ENCODE results near the gene SASH1.

Gene SASH1

GRCh38 chr6:148464319-148465010, 121.8 kb downstream of the SASH1 start:
- no peak for DNase-seq

DNA sequence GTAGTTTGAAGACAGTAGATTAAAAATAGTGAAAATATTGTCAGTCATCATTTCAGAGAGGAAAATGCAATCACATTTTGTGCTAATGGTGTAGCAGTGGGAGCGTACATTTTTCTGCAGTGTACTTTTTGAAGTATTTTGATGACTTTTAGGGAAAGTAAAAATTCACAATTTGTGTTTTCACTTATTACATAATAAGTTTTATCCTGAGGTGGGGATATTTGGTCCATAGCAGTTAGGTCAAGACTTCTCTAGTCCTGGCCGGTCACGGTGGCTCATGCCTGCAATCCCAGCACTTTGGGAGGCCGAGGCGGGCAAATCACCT, 122.3 kb downstream of the SASH1 start:
- DNase-seq, result no peak

- DNase-seq, result no peak
These were observed 123.0 kb downstream of the SASH1 start for GRCh38 chr6:148465670-148466069.

DNA sequence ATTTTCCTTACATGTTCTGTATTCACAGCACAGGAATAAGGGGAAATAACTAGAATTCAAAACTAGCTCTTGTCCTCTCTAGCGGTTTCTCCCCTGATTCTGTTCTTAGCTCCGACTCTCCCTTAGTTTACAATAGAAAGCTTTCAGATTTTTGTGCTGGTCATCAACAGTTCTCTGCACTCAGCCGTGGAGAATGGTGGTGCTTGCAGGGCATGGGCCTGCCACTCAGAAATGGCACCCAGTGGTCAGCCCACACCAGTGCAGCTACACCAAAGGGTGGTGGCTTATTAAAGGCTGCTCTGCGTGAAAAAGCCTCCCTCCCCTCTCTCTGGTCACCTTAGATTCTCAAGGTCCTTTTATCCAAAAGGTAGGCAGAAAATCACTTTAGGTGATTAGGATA, 123.5 kb downstream of the SASH1 start:
- no peak for DNase-seq

DNA sequence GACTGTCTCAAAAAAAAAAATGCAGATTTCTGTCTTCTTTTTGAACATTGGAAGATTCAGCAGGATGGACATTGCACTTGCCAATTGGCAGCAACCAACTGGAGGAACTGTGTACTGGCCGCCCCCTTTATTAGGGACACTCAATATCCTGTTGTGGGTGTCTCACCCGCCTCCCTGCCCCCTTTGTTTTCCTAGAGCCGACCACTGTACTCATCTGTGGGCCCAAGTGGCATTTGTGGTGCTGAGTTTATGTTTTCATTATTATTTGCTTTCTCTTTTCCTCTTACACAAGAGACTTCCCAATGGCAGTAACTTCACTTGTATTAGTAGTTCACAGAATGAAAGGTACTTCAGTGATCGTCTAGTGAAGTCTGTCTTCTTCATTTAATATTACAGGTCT, 125.3 kb downstream of the SASH1 start:
- no peak for DNase-seq

DNA sequence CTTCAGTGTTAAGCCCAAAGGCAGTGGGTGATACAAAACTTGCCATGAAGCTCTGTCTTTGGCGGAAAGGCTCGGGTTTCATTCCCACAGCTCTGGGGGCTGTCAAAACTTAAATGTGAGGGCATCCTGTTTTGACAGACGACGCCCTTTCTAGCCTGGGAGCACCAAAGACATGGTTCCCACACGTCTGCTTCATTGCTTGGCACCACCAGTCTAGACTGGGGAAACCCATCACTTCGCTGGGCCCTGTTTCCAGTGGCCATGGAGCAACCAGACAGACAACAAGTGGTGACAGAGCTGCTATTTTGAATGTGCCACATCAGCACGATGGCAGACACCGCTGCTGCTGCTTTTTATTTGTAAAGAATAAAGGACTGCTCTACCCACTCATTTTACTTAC, 127.5 kb downstream of the SASH1 start:
- no peak for DNase-seq

DNA sequence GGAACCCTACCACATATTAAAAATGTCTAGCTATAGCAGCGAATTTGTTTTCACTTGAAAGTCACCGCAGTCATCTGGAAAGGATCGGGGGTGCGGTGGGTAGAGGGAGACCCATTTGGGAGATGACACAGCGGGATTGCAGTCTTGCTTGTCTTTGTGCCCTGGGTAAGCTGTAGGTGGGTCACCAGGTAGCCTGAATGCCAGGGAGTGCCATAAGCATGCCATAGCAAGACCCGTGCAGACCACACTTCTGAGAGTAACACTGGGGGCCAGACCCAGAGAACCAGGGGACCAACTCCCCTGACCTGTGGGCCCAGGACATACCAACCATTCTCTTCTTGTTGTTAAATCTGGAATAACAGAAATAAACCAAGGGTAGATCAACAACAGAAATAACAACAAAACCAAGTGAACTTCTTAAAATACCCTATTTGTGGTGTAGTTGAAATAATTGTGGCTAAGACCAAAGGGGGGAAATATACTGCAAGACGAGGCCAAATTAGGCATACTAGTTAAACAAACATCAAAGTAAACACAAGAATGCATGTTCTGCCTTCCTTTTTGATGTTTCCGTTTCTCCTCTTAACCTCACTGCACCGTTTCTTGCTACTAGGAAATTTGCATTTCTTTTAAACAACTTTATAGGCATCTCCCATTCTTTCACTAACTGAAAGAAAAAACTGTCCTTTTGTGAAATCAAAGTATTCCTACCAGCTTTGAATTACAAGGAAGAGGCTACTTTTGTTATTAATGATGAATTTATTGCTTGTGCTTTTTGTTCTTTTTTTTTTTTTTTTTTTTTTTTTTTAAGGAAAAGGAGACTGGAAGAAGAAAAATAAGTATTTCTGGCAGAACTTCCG, 128.2 kb downstream of the SASH1 start:
- no peak for DNase-seq

DNA sequence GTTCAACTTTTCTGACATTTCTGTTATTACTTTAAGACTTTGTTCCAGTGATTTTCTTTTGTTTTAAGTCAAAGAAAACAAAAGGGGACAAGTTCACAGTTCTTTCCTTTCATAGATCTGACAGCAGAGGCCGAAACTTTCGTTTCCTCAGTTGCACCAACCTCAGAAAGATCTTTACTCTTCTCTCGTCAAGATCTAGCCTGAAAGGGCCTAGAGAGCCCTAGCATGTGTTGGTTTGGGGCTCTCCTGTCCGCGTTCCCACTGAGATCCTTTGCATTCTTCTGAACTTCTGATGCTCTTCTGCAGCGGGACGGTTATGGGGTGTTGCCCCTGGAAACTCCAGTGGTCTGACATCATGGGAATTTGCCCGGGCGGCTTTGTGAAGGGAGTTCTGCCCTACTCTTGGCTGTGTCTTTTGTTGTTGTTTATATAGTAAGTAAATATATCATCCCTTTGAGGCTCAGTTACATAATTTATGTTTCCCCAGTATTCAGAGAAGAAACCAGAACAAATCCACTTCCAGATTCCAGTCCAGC, 129.1 kb downstream of the SASH1 start:
- no peak for DNase-seq

- no peak for DNase-seq
These were observed 129.8 kb downstream of the SASH1 start for GRCh38 chr6:148472171-148473105.

GRCh38 chr6:148479497-148479896, 136.9 kb downstream of the SASH1 start:
- DNase-seq, result no peak

DNA sequence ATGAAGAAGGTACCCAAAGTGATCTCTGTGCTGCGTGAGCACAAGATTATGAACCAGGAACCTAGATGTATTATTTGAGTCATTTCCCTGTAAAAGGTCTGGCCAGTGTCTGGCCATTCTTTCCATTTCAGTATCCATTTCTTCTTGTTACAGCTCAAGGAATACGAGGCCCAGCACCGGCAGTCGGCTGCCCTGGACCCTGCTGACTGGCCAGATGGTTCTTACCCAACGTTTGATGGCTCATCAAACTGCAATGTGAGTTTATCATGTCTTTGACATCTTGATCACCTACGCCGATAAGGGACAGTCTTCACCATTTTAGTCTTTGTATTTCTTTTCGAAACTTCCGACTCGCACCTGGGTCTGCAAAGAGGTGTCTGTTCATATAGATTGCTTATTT, 144.8 kb downstream of the SASH1 start:
- no peak for DNase-seq

DNA sequence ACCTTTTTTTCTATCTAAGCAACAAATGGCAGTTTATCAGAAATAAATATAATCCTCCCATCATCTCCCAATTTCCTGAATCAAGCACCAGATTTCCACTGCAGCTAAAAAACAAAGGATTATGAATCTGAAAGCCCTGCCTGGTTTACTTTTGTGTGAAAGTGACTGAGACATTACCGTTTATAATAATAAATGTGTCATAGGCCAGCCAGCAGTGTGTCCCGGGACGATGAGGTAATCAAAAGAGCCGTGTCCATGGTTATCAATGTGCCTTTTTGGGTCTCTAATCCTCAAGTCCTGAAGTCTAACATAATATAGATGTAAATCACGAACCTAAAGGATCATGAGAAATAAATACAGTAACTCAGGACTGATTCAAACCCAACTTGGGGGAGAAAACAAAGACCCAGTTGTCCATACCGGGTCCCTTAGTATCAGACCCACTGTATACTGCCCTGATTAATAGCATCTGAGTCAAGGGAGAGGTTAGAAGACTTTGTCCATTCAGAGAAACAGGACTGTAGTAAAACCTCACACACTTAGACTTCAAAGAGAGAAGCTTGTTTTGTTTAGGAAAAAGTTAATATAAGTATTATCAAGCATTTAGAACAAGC, 149.1 kb downstream of the SASH1 start:
- no peak for DNase-seq

DNA sequence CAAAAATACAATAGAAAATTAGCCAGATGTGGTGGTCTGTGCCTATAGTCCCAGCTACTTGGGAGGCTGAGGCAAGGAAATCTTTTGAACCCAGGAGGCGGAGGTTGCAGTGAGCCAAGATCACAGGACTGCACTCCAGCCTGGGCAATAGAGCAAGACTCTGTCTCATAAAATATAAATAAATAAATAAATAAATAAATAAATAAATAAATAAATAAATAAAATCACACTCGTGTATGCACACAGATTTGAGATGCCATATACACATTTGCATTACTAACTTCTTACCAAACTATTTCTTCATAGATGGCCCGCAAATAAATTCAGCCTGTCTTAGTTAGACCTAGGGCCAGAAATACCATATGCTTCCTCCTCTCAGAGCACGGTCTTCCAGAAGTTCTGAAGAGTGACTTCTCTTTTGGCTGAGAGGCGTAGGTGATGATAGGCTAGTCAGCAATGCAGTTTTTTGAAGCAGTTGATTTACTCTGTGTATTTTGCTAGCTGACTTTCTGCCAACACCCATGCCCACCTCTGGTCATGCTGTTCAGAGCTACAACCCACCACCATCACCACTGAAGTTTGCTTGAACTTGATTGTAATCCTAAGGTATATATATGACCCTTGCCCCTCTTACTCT, 150.1 kb downstream of the SASH1 start:
- no peak for DNase-seq

DNA sequence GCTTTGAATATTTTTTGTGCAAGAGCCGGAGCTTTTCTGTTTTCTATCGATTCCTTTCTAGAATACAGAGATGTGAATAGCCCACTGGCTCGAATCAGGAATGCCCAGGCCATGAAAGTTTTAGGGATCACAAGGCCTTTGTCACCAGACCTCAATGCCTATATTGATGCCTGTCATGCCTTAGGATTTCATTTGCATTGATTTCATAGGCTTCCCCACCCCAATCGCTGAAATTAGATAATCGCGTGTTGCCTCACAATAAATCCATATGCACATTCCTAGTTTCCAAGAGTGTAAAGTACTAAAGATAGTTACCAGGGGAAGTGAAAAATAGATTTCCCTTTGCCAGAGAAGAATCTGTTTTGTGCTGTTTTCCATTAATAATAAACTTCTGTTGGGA, 150.8 kb downstream of the SASH1 start:
- no peak for DNase-seq

DNA sequence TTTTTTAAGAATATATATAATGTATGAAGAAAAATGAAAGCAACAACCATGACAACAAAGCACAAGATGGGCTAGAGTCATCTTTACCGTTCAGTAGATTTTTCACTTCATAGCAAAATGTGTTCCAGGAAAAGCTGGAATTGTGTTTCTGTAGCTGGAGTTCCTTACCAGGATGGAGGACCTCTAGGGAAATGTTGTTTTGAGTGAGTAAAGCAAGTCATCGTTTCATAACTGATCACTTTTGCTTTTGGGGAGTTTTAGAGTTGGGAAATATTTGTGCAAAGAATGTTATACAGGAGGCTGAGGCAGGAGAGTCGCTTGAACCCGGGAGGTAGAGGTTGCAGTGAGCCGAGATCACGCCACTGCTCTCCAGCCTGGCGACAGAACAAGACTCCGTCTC, 151.6 kb downstream of the SASH1 start:
- no peak for DNase-seq

GRCh38 chr6:148495029-148495428, 152.4 kb downstream of the SASH1 start:
- no peak for DNase-seq

GRCh38 chr6:148497257-148497656, 154.6 kb downstream of the SASH1 start:
- DNase-seq, result no peak

GRCh38 chr6:148497717-148498116, 155.1 kb downstream of the SASH1 start:
- DNase-seq, result no peak

DNA sequence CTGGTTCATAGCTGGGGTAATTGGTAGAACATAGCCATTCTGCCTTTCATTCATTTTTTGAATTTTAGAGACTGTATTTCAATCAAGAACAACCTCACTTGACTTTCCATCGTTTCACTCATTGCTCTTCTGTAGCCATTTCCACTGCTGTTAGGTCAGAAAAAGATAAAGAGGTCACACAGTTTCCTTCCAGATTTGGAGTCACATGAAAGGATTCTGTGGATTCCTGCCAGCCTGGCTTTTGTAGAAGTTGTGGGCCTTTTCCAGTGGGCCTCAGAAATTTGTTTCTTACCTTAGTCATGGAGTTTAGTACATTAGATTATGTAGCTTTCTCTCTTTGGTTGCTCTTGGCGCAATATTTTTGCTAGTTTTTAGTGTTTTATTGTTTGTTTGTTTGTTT, 157.8 kb downstream of the SASH1 start:
- DNase-seq, result no peak

- no peak for DNase-seq
These were observed 158.5 kb downstream of the SASH1 start for GRCh38 chr6:148501178-148501590.

- DNase-seq, result no peak
These were observed 159.6 kb downstream of the SASH1 start for GRCh38 chr6:148502083-148502772.

DNA sequence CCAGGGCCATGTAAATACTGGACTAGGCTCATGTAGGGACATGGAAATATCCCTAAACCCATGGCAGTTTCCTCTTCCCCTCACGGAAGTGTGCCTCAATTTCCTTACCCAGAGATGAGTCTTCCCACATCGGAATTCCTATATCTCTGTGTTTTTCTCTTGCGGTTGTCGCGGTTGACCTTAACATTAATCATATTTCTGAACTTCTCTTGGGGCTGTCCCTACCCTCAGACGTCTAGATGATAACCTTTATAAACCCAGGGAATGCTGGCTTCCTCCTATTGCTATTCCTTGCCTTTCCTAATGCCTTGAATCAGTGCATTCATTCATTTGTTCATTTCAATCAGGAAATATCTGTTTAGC, 160.1 kb downstream of the SASH1 start:
- DNase-seq, result no peak
